GM12878 (cell line): ENCODE results near the gene CYP4X1. TPM values are rescaled to one million over a fixed set of nuclear protein-coding genes. Genes with fewer than 3 reads are reported as not detected.

ENCODE experiments used
- ATAC-seq: fragments of 200-7000 bp; cut with Tn5 transposase; 3 replicates; pipeline ENCODE4 v1.9.1; 2020; ENCODE audit warnings: mild to moderate bottlenecking, moderate library complexity
- BruUV-seq: library from RNA; stranded (reverse); fragments of 400-500 nt; replicated peaks from 2 replicates; lab custom pipeline; 2021; lab: Mats Ljungman, UMichigan
- CTCF ChIA-PET: fragments of 300-600 bp; sonication (Branson Sonifier 250); formaldehyde crosslinking; extraction: SDS; loops from one replicate; lab custom pipeline; 2021; ENCODE audit warnings: inconsistent platforms; lab: Yijun Ruan, JAX
- POLR2A ChIA-PET: fragments of 350-600 bp; formaldehyde crosslinking; extraction: SDS; loops from one replicate; lab custom pipeline; 2021; ENCODE audit warnings: inconsistent platforms; lab: Charles Lee
- RAD21 ChIA-PET: fragments of 300-600 bp; sonication (Branson Sonifier 250); formaldehyde crosslinking; loops from one replicate; lab custom pipeline; 2023; ENCODE audit warnings: antibody characterized with exemption; ENCODE audit not compliant: unreplicated experiment; lab: Charles Lee
- SMC1A ChIA-PET: fragments of 300-600 bp; sonication (Branson Sonifier 250); formaldehyde crosslinking; loops from one replicate; lab custom pipeline; 2023; ENCODE audit not compliant: unreplicated experiment, uncharacterized antibody; lab: Charles Lee
- DNase-seq: peaks from one replicate; pipeline ENCODE4 v3.0.0-alpha.2; 2011; ENCODE audit warnings: low read depth, low spot score
- FAIRE-seq: peaks from 3 replicates; lab custom pipeline; 2011; peaks lifted over from hg19 to GRCh38; lab: Jason Lieb, UNC
- H2AFZ ChIP-seq: 2 replicates; pipeline ENCODE4 v1.6.0; 2011; ENCODE audit warnings: low read depth, low read length, control low read depth; ENCODE audit not compliant: control insufficient read depth
- H3K27ac ChIP-seq: 2 replicates; pipeline ENCODE4 v1.5.1; 2011; ENCODE audit warnings: control low read depth; ENCODE audit not compliant: control insufficient read depth, insufficient read depth
- H3K27me3 ChIP-seq, 2 experiments: replicated peaks in 1 of 2; 2 replicates each; pipeline versions ENCODE4 v1.6.0 to v1.6.1; 2011; ENCODE audit warnings: low read length in 1 of 2; ENCODE audit not compliant: control insufficient read depth in 2 of 2, insufficient read depth in 2 of 2
- H3K36me3 ChIP-seq, 2 experiments: 2 replicates each; pipeline ENCODE4 v1.5.1; 2011; ENCODE audit warnings: low read length in 1 of 2; ENCODE audit not compliant: control insufficient read depth in 2 of 2, insufficient read depth in 2 of 2
- H3K4me1 ChIP-seq: 2 replicates; pipeline ENCODE4 v1.6.1; 2011; ENCODE audit warnings: mild to moderate bottlenecking, low read length, moderate library complexity, mixed read lengths; ENCODE audit not compliant: control insufficient read depth, insufficient read depth
- H3K4me2 ChIP-seq: 2 replicates; pipeline ENCODE4 v1.6.0; 2011; ENCODE audit warnings: control low read depth; ENCODE audit not compliant: control insufficient read depth, insufficient read depth
- H3K4me3 ChIP-seq: fragments of 200-600 bp; sonication (generic); 2 replicates; pipeline ENCODE4 v1.5.1; 2016
- H3K79me2 ChIP-seq: 2 replicates; pipeline ENCODE4 v1.6.0; 2011; ENCODE audit warnings: low read length; ENCODE audit not compliant: control insufficient read depth, insufficient read depth
- H3K9ac ChIP-seq: 2 replicates; pipeline ENCODE4 v1.8.0; 2011; ENCODE audit warnings: low read length, control low read depth, mixed read lengths; ENCODE audit not compliant: control insufficient read depth, insufficient read depth
- H3K9me3 ChIP-seq: replicated peaks from 3 replicates; pipeline ENCODE4 v1.5.1; 2011; ENCODE audit warnings: mild to moderate bottlenecking, low read length; ENCODE audit not compliant: control insufficient read depth, insufficient read depth
- H4K20me1 ChIP-seq: 2 replicates; pipeline ENCODE4 v1.6.0; 2011; ENCODE audit not compliant: control insufficient read depth, insufficient read depth
- BMI1 ChIP-seq: fragments of 450-650 bp; IDR thresholded peaks from 2 replicates; pipeline ENCODE4 v1.6.1; 2016; ENCODE audit warnings: mild to moderate bottlenecking, moderate library complexity, borderline replicate concordance
- DPF2 ChIP-seq: fragments of 450-650 bp; IDR thresholded peaks from 2 replicates; pipeline ENCODE4 v1.6.1; 2017; ENCODE audit warnings: mild to moderate bottlenecking
- EED ChIP-seq: sonication (generic); IDR thresholded peaks from 2 replicates; pipeline ENCODE4 v1.6.1; 2016; ENCODE audit warnings: antibody characterized with exemption, low read depth
- FOS ChIP-seq: IDR thresholded peaks from 3 replicates; pipeline ENCODE4 v1.6.1; 2011; ENCODE audit warnings: borderline replicate concordance; ENCODE audit not compliant: insufficient read length; ENCODE audit errors: extremely low read depth
- FOXM1 ChIP-seq: IDR thresholded peaks from 2 replicates; pipeline ENCODE4 v1.6.1; 2012; ENCODE audit warnings: low read depth, mild to moderate bottlenecking, inconsistent platforms, low read length, moderate library complexity
- KLF5 ChIP-seq: fragments of 450-650 bp; IDR thresholded peaks from 2 replicates; pipeline ENCODE4 v1.6.1; 2014; ENCODE audit warnings: mild to moderate bottlenecking; ENCODE audit not compliant: partially characterized antibody
- NFYB ChIP-seq: IDR thresholded peaks from 2 replicates; pipeline ENCODE4 v1.6.1; 2011; ENCODE audit warnings: low read depth, mild to moderate bottlenecking, low read length, improper control_type of control experiment, moderate library complexity; ENCODE audit not compliant: insufficient read depth
- NR2C1 ChIP-seq: fragments of 450-650 bp; IDR thresholded peaks from 2 replicates; pipeline ENCODE4 v1.6.1; 2017; ENCODE audit warnings: antibody characterized with exemption, mild to moderate bottlenecking, moderate library complexity
- PML ChIP-seq: IDR thresholded peaks from 2 replicates; pipeline ENCODE4 v1.6.1; 2012; ENCODE audit warnings: low read length, inconsistent platforms
- RB1 ChIP-seq: fragments of 450-650 bp; formaldehyde crosslinking; IDR thresholded peaks from 2 replicates; pipeline ENCODE4 v1.6.1; 2017; ENCODE audit warnings: mild to moderate bottlenecking, borderline replicate concordance
- SKIL ChIP-seq: fragments of 450-650 bp; IDR thresholded peaks from 2 replicates; pipeline ENCODE4 v1.6.1; 2017; ENCODE audit warnings: mild to moderate bottlenecking, low read depth, inconsistent platforms; ENCODE audit not compliant: poor library complexity, severe bottlenecking
- SUZ12 ChIP-seq: fragments of 200-600 bp; sonication (generic); IDR thresholded peaks from one replicate; pipeline ENCODE4 v1.6.1; 2018; ENCODE audit warnings: antibody characterized with exemption, mild to moderate bottlenecking; ENCODE audit not compliant: unreplicated experiment
- ZBTB4 ChIP-seq: fragments of 450-650 bp; formaldehyde crosslinking; IDR thresholded peaks from 2 replicates; pipeline ENCODE4 v1.4.0; 2022; ENCODE audit warnings: mild to moderate bottlenecking, moderate library complexity
- ZSCAN29 ChIP-seq: fragments of 450-650 bp; IDR thresholded peaks from 2 replicates; pipeline ENCODE4 v1.6.1; 2017; ENCODE audit warnings: mild to moderate bottlenecking, moderate library complexity
- WGBS: methylation state at CpG from one replicate; pipeline ENCODE4 v1.1.6; 2016; ENCODE audit warnings: low lambda C conversion rate; ENCODE audit not compliant: insufficient replicate concordance, insufficient coverage; ENCODE audit errors: missing lambda C conversion rate; 5-methylcytosine and 5-hydroxymethylcytosine counted together
- in situ Hi-C: fragments of 300-500 bp; cut with MboI; formaldehyde crosslinking; loops from 9 replicates; pipeline ENCODE4 v1.14.3; 2018; ENCODE audit warnings: mixed read lengths
- intact Hi-C: fragments of 100-400 bp; cut with micrococcal nuclease; formaldehyde crosslinking; loops from one replicate; pipeline ENCODE4 v1.14.2; 2022; ENCODE audit not compliant: unreplicated experiment
- polyA plus RNA-seq, 11 experiments: library from polyadenylated mRNA; depleted of rRNA in 4 of 11; unstranded in 6 of 11; stranded (reverse) in 5 of 11; fragments of >200 nt; fragmentation: Nextera tagmentation in 4 of 11; fragmentation: Illumina TruSeq in 1 of 11; extraction: Ambion mirVana in 4 of 11; extraction: Trizol in 1 of 11; gene quantifications; 1 replicate in 1 of 11; 2 replicates in 10 of 11; pipeline versions ENCODE4 v1.2.1 to v1.2.3, GENCODE V29; 2011 to 2016; ENCODE audit warnings: inconsistent platforms in 2 of 11, missing spikeins in 2 of 11, low read depth in 1 of 11
- total RNA-seq, 4 experiments: library from RNA; depleted of rRNA in 3 of 4; stranded (reverse); fragments of >200 nt in 3 of 4; fragmentation: Illumina TruSeq in 1 of 4; extraction: Trizol in 1 of 4; gene quantifications; 2 replicates each; pipeline versions ENCODE4 v1.2.1 to v1.2.3, GENCODE V29; 2013 to 2021
- TF ChIP-seq, protein P1 (sequence below): fragments of 450-650 bp; IDR thresholded peaks from 2 replicates; pipeline ENCODE4 v1.6.1; 2018; ENCODE audit warnings: borderline replicate concordance, mild to moderate bottlenecking; ENCODE audit not compliant: partially characterized antibody

CYP4X1 gene
- total and polyA plus RNA-seq, 10 of the 15 experiments (the other 5 are each of a cell fraction or from before 2014, with no cell fraction given) = 0.03 to 0.04 (median 0.03) TPM; not detected in 7

DNA sequence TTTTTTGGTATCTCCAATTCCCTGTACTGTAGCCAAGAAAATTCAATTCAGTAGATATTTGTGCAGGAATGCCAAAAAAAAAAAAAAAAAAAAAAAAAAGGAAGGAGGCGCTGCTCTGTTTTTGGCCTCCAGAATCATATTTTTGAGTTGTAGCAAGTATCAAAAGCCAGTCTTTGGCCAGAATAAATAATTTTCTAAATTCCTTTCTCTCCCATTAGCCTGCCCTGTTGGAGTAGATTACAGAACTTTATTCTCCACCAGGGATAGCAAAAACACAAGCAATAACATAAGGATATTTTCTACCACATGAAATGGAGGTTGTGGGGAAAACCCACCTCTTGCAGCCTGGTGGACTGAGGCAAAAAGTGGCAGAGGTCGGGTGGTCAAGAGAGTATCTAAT, 2.4 kb upstream of the CYP4X1 start:
- BruUV-seq = no TSS peak
- ChIA-PET POLR2A (no interaction called here), CTCF (no interaction called here), RAD21 (no interaction called here), SMC1A (no interaction called here)
- Histone ChIP-seq H3K4me1 (no peaks in the 10 kb centered on the region), H3K27me3 (no peaks in the 10 kb centered on the region; a peak in 1 of 4 replicates), H3K79me2 (no peaks in the 10 kb centered on the region), H3K4me3 (no peak overlapping the region), H2AFZ (no peak overlapping the region), H4K20me1 (no peaks in the 10 kb centered on the region; the same call in 1 of the 2 replicates), H3K9me3 (no peaks in the 10 kb centered on the region), H3K27ac (no peak overlapping the region), H3K4me2 (no peak overlapping the region), H3K36me3 (no peaks in the 10 kb centered on the region), H3K9ac (no peak overlapping the region)
- no peak for ATAC-seq
- 17% methylated on average over 2 of the region's 2 CpGs for WGBS
- no peak for DNase-seq
- intact Hi-C loops = no loop called here
- FAIRE-seq = no peak
- in situ Hi-C loops = no loop called here
- no peak for TF ChIP-seq PML
- no peak for TF ChIP-seq FOS
- TF ChIP-seq KLF5 = no peak
- TF ChIP-seq NFYB = no peak
- TF ChIP-seq BMI1 = no peak
- no peak for TF ChIP-seq SUZ12
- no peak for TF ChIP-seq DPF2
- TF ChIP-seq FOXM1 = no peak
- TF ChIP-seq NR2C1 = no peak
- TF ChIP-seq ZBTB4 (CRISPR knock-in tag) = no peak
- no peak for TF ChIP-seq RB1
- TF ChIP-seq, protein P1, sequence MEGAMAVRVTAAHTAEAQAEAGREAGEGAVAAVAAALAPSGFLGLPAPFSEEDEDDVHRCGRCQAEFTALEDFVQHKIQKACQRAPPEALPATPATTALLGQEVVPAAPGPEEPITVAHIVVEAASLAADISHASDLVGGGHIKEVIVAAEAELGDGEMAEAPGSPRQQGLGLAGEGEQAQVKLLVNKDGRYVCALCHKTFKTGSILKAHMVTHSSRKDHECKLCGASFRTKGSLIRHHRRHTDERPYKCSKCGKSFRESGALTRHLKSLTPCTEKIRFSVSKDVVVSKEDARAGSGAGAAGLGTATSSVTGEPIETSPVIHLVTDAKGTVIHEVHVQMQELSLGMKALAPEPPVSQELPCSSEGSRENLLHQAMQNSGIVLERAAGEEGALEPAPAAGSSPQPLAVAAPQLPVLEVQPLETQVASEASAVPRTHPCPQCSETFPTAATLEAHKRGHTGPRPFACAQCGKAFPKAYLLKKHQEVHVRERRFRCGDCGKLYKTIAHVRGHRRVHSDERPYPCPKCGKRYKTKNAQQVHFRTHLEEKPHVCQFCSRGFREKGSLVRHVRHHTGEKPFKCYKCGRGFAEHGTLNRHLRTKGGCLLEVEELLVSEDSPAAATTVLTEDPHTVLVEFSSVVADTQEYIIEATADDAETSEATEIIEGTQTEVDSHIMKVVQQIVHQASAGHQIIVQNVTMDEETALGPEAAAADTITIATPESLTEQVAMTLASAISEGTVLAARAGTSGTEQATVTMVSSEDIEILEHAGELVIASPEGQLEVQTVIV = no peak
- TF ChIP-seq ZSCAN29 = no peak
- TF ChIP-seq SKIL = no peak
- TF ChIP-seq EED = no peak
